Psoas muscle (tissue), 8 donors: ENCODE measurements around the gene NAXE. TPM values are rescaled to one million over a fixed set of nuclear protein-coding genes. Genes with fewer than 3 reads are reported as not detected.

ENCODE experiments used
- ATAC-seq, 4 donors: fragments of 200-7000 bp; cut with Tn5 transposase; one replicate each; pipeline ENCODE4 v1.9.1; 2020; ENCODE audit warnings: moderate library complexity in 3 of 4, mild to moderate bottlenecking in 2 of 4
- DNase-seq, 2 donors: peaks; one replicate each; pipeline ENCODE4 v3.0.0-alpha.2; 2020
- H3K27ac ChIP-seq: fragments of 200-600 bp; one replicate; pipeline ENCODE4 v1.8.0; 2022
- H3K27me3 ChIP-seq, 3 donors: fragments of 200-600 bp in 1 of 3; one replicate each; pipeline versions ENCODE4 v1.6.1 to v1.8.0; 2013 to 2022; ENCODE audit warnings: low read length in 2 of 3, mild to moderate bottlenecking in 2 of 3, moderate library complexity in 1 of 3; ENCODE audit not compliant: insufficient read depth in 3 of 3
- H3K36me3 ChIP-seq, 2 donors: fragments of 200-600 bp in 1 of 2; one replicate each; pipeline versions ENCODE4 v1.6.1 to v1.8.0; 2013 to 2022; ENCODE audit warnings: low read depth in 1 of 2, mild to moderate bottlenecking in 1 of 2, moderate library complexity in 1 of 2; ENCODE audit not compliant: insufficient read depth in 1 of 2
- H3K4me1 ChIP-seq: fragments of 200-600 bp; one replicate; pipeline ENCODE4 v1.8.0; 2022
- H3K4me3 ChIP-seq: fragments of 200-600 bp; one replicate; pipeline ENCODE4 v1.8.0; 2022; ENCODE audit warnings: mild to moderate bottlenecking
- H3K9me3 ChIP-seq: fragments of 200-600 bp; one replicate; pipeline ENCODE4 v1.8.0; 2022
- WGBS, 3 donors: extraction: QIAGEN DNeasy Blood & Tissue Kit; methylation state at CpG; one replicate each; pipeline versions ENCODE4 v1.1.6 to v1.1.7; 2013; 5-methylcytosine and 5-hydroxymethylcytosine counted together
- intact Hi-C, 2 donors: fragments of 100-400 bp; cut with DNase I; formaldehyde crosslinking; loops; one replicate each; pipeline versions ENCODE4 v1.11.0 to v1.14.2; 2022
- polyA plus RNA-seq, 3 donors: library from polyadenylated mRNA; stranded (reverse); fragments of 200-250 nt; gene quantifications; one replicate each; pipeline ENCODE4 v1.2.3, GENCODE V29; 2013
- total RNA-seq, 4 donors: library from RNA; stranded (reverse); fragmentation: NEBNext Ultra II Directional in 2 of 4; extraction: Animal tissue kit (Norgen Biotek cat#: 25700) in 2 of 4; gene quantifications; one replicate each; pipeline versions ENCODE4 v1.2.1 to v1.2.4, GENCODE V29; 2021 to 2023
- TF ChIP-seq, protein P1 (sequence below): fragments of 200-600 bp; IDR thresholded peaks from one replicate; pipeline ENCODE4 v1.8.0; 2022; ENCODE audit warnings: antibody characterized with exemption
- donor health status: healthy with polysubstance abuse.
- donor health status: DM: no; HTN: no; CAD: no; lungs with moderate emphysema.
- donor health status: Bipolar disorder and iron deficiency.
- donor health status: healthy.
- donor health status: DM: yes; HTN: yes; CAD: no.
- donor health status: DM: no; HTN: no; CAD: no.
- donor health status: DM: no; HTN: no; CAD: no.
- donor health status: DM: yes; HTN: yes; CAD: no.

NAXE gene
- total and polyA plus RNA-seq, 7 donors = 44.3 to 77.5 (median 67.5) TPM

DNA sequence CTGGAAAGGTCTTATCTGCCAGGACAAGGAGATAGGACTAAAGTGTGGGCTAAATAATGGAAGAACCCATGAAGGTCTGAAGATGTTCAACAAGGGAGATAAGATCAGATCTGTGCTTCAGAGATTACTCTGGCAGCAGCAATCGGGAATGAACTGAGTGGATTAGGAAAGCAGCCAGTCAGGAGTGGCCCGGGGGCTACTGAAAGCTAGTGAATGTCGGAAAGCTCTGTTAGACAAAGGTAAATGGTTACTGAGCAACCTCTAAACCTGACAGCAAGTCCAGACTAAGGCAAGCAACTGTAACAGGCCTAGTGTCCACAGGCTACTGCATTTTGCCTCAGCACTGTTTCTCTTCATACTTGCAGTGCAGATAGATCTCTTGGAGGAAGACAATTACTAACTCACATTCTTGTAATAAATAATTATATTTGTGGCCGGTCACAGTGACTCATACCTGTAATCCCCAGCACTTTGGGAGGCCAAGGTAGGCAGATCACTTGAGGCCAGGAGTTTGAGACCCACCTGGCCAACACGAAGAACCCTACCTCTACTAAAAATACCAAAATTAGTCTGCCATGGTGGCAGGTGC lies 31.7 kb upstream of the NAXE start:
- Histone ChIP-seq H3K4me1 (peaks cover 6% of the 10 kb centered on the region), H3K27me3 (no peaks in the 10 kb centered on the region), H3K9me3 (no peaks in the 10 kb centered on the region), H3K27ac (no peak overlapping the region), H3K4me3 (no peak overlapping the region), H3K36me3 (no peaks in the 10 kb centered on the region)
- TF ChIP-seq, protein P1, sequence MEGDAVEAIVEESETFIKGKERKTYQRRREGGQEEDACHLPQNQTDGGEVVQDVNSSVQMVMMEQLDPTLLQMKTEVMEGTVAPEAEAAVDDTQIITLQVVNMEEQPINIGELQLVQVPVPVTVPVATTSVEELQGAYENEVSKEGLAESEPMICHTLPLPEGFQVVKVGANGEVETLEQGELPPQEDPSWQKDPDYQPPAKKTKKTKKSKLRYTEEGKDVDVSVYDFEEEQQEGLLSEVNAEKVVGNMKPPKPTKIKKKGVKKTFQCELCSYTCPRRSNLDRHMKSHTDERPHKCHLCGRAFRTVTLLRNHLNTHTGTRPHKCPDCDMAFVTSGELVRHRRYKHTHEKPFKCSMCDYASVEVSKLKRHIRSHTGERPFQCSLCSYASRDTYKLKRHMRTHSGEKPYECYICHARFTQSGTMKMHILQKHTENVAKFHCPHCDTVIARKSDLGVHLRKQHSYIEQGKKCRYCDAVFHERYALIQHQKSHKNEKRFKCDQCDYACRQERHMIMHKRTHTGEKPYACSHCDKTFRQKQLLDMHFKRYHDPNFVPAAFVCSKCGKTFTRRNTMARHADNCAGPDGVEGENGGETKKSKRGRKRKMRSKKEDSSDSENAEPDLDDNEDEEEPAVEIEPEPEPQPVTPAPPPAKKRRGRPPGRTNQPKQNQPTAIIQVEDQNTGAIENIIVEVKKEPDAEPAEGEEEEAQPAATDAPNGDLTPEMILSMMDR = no peak
- ATAC-seq (no peak), DNase-seq (no peak)
- intact Hi-C loops = no loop called here
- WGBS, 3 donors = 80 to 89% (median 88%) methylated on average over 5 of the region's 5 CpGs

- Histone ChIP-seq H3K36me3 (no peaks in the 10 kb centered on the region), H3K4me1 (peaks cover 6% of the 10 kb centered on the region), H3K27ac (no peak overlapping the region), H3K4me3 (no peak overlapping the region), H3K27me3 (no peaks in the 10 kb centered on the region), H3K9me3 (no peaks in the 10 kb centered on the region)
- ATAC-seq (no peak), DNase-seq (no peak)
- 73 to 79% (median 78%) methylated on average over 5 of the region's 5 CpGs for WGBS, 3 donors
- TF ChIP-seq, protein P1 = no peak
- intact Hi-C loops = no loop called here
These were observed 30.9 kb upstream of the NAXE start for GRCh38 chr1:156560585-156561163.

DNA sequence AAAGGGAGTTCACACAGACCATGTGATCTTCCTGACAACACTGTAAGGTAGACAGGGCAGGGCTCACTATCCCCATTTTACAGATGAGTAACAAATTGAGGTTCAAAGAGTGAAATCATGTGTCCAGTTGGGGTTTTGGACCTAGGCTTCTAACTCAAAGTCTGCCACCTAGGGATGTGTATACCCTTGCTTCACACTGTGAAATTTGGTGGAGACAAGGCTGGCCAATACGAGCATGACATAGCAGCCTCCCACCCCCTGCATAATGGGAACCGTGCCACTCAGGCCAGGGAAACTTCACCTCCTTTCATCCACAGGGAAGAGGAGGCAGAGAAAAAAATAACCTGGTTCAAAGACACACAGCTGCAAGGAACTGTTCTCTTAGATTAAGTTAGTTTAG lies 26.1 kb upstream of the NAXE start:
- ATAC-seq = peak in 1 of 4 donors; percentile 39
- H3K27ac ChIP-seq = no peak overlapping the region
- H3K9me3 ChIP-seq = no peaks in the 10 kb centered on the region
- no peak for DNase-seq
- no peaks in the 10 kb centered on the region for H3K36me3 ChIP-seq
- no peaks in the 10 kb centered on the region for H3K27me3 ChIP-seq
- H3K4me1 ChIP-seq = no peaks in the 10 kb centered on the region
- TF ChIP-seq, protein P1 = no peak
- no peak overlapping the region for H3K4me3 ChIP-seq
- WGBS, 3 donors = 70 to 92% (median 82%) methylated on average over 2 of the region's 2 CpGs
- intact Hi-C loops = no loop called here

DNA sequence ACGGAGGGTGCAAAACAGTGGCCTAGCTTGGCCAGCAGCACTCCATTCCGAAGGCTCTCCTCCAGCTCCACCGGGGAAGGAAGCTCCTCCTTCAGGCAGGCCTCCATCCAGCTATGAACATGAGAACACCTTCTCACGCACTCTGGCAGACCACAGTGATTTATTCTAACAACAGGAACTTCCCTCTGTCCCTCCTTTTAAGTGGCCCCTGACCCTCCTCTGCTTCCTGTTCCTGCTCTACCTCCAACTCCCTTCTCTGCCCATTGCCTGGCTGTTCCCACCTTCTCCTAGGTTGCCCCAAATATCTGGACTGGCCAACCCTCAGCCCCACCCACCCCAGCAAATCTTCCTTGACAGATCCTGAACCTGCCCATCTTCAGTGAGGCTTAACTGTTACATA lies 25.1 kb upstream of the NAXE start:
- no peak for DNase-seq
- WGBS, 3 donors = 49 to 81% (median 68%) methylated on average over 4 of the region's 4 CpGs

More for the DNA sequence above, 25.1 kb upstream of the NAXE start:
- Histone ChIP-seq H3K27me3 (peaks cover 0 to 3% (median 0%) of the 10 kb centered on the region in 3 donors), H3K4me3 (no peak overlapping the region), H3K4me1 (no peaks in the 10 kb centered on the region), H3K9me3 (no peaks in the 10 kb centered on the region), H3K36me3 (no peaks in the 10 kb centered on the region), H3K27ac (no peak overlapping the region)
- intact Hi-C loops = no loop called here
- ATAC-seq = no peak
- TF ChIP-seq, protein P1 = no peak
